ENCODE measurements around the gene ULBP2. TPM values are rescaled to one million over a fixed set of nuclear protein-coding genes. Genes with fewer than 3 reads are reported as not detected.
"Not testable (repeated sequence)": the region's sequence is repeated elsewhere in the genome, so short reads cannot be mapped to it uniquely, and the experiment has no call there.

The ULBP2 gene
- total RNA-seq, 1 experiment from 2014 or later = 0.13 TPM

- H3K9me3 Mint-ChIP-seq; ATAC-seq; H3K27ac Mint-ChIP-seq; DNase-seq (ENCODE audit: low spot score); H3K4me3 Mint-ChIP-seq; H3K36me3 Mint-ChIP-seq; H3K4me1 Mint-ChIP-seq; CTCF ChIA-PET; POLR2A ChIA-PET: not testable (repeated sequence)
- H3K27me3 Mint-ChIP-seq (ENCODE audit: low read depth) = peaks cover 93% of the 10 kb centered on the region
Measured at GRCh38 chr6:149945276-149945675, 3.5 kb downstream of the ULBP2 start.

DNA sequence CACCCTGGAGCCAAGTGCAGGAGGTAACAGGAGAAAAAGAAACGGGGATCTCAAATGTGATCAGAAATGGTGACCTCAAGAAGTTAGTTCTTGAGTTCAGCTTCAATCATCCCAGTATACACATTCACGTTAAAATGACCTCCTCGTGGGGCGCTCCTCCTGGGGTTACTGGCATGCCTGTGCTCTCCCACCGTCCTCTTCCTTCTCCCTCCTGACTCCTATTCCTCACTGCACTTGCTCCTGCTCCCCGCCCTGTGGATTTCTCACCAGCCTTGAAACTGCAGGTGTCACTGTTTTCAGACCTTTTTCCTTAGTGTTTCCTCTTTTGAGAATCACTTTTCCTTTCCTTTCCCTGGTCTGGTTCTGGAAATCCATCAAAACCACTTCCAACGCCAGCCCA, 4.8 kb downstream of the ULBP2 start:
- H3K9me3 Mint-ChIP-seq; ATAC-seq; H3K36me3 Mint-ChIP-seq; H3K27ac Mint-ChIP-seq; DNase-seq (ENCODE audit: low spot score); POLR2A ChIA-PET; CTCF ChIA-PET; H3K4me1 Mint-ChIP-seq; H3K4me3 Mint-ChIP-seq: not testable (repeated sequence)
- peaks cover 93% of the 10 kb centered on the region for H3K27me3 Mint-ChIP-seq (ENCODE audit: low read depth)

DNA sequence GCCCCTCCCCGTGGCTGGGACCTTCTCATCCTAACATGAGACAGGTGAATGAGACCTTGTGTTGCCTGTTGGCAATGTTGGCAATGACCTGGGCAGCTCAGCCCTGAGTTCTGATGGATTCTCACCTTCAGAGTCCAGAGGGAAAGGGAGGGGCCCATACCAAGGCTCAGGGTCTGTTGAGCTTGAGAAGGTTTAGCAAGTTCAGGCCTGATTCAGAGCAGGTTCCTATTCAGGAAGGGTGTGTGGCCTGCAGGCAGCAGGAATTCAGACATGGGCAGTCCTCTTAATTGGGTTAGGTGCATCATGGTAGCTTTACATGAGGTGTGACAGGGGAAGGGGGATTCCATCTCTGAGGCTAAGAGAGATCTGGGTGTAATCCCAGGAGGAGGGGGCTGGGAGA, 5.7 kb downstream of the ULBP2 start:
- not testable (repeated sequence) for ATAC-seq

DNA sequence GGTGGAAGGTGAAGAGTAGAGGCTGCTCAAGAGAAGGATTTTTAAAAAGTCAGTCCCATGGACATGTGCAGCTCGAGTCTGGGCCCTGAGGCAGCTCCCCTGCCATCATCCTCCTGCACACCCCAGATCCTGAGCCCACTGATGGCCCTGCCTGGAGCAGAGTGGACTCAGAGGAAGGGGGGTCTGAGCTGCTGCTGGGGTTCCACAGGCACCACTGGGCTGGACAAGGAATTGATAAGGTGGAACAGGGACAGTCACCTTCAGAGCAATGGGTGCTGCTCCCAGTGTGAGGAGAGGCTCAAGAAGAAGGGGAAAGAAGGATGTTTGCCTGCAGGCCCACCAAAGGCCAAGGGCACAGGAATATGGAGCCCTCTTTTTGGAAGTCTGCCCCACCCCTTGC, 6.2 kb downstream of the ULBP2 start:
- no peaks in the 10 kb centered on the region for H3K36me3 Mint-ChIP-seq
- ChIA-PET CTCF (interaction anchor here (0.6 kb wide), 1 partner anchor 14 kb away, joined by 3 read pairs; no protein-coding TSS in a partner anchor), POLR2A (no interaction called here)
- DNase-seq (ENCODE audit: low spot score) (no peak), ATAC-seq (no peak)
- peaks cover 93% of the 10 kb centered on the region for H3K27me3 Mint-ChIP-seq (ENCODE audit: low read depth)
- no peaks in the 10 kb centered on the region for H3K4me1 Mint-ChIP-seq
- no peak overlapping the region for H3K27ac Mint-ChIP-seq
- H3K9me3 Mint-ChIP-seq = no peaks in the 10 kb centered on the region
- no peak overlapping the region for H3K4me3 Mint-ChIP-seq
- TF ChIP-seq ZNF232 (CRISPR knock-in tag; IDR thresholded peaks at IDR 0.05) = no peak
- TF ChIP-seq TCF7 (CRISPR knock-in tag; IDR thresholded peaks at IDR 0.05; ENCODE audit: low read depth) = no peak
- no peak for TF ChIP-seq ZSCAN18 (CRISPR knock-in tag; IDR thresholded peaks at IDR 0.05)
- no peak for TF ChIP-seq ATF2 (CRISPR knock-in tag; IDR thresholded peaks at IDR 0.05; ENCODE audit: borderline replicate concordance, low read depth)
- TF ChIP-seq SP1 (CRISPR knock-in tag; conservative IDR thresholded peaks at IDR 0.05) = no peak
- TF ChIP-seq SOX15 (CRISPR knock-in tag; IDR thresholded peaks at IDR 0.05) = no peak
- no peak for TF ChIP-seq GTF2I (CRISPR knock-in tag; conservative IDR thresholded peaks at IDR 0.05)
- no peak for TF ChIP-seq ZNF671 (CRISPR knock-in tag; IDR thresholded peaks at IDR 0.05)
- no peak for TF ChIP-seq JUN (CRISPR knock-in tag; IDR thresholded peaks at IDR 0.05)
- TF ChIP-seq, protein P1, sequence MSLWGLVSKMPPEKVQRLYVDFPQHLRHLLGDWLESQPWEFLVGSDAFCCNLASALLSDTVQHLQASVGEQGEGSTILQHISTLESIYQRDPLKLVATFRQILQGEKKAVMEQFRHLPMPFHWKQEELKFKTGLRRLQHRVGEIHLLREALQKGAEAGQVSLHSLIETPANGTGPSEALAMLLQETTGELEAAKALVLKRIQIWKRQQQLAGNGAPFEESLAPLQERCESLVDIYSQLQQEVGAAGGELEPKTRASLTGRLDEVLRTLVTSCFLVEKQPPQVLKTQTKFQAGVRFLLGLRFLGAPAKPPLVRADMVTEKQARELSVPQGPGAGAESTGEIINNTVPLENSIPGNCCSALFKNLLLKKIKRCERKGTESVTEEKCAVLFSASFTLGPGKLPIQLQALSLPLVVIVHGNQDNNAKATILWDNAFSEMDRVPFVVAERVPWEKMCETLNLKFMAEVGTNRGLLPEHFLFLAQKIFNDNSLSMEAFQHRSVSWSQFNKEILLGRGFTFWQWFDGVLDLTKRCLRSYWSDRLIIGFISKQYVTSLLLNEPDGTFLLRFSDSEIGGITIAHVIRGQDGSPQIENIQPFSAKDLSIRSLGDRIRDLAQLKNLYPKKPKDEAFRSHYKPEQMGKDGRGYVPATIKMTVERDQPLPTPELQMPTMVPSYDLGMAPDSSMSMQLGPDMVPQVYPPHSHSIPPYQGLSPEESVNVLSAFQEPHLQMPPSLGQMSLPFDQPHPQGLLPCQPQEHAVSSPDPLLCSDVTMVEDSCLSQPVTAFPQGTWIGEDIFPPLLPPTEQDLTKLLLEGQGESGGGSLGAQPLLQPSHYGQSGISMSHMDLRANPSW (CRISPR knock-in tag; conservative IDR thresholded peaks at IDR 0.05; ENCODE audit: low read depth) = no peak
- TF ChIP-seq SMAD3 (CRISPR knock-in tag; IDR thresholded peaks at IDR 0.05; ENCODE audit: borderline replicate concordance) = no peak
- TF ChIP-seq SMAD4 (CRISPR knock-in tag; IDR thresholded peaks at IDR 0.05) = no peak

More for the DNA sequence above, 5.7 kb downstream of the ULBP2 start:
- H3K27ac Mint-ChIP-seq; H3K4me3 Mint-ChIP-seq; H3K9me3 Mint-ChIP-seq; H3K36me3 Mint-ChIP-seq; H3K4me1 Mint-ChIP-seq; POLR2A ChIA-PET; DNase-seq (ENCODE audit: low spot score): not testable (repeated sequence)
- peaks cover 93% of the 10 kb centered on the region for H3K27me3 Mint-ChIP-seq (ENCODE audit: low read depth)
- CTCF ChIA-PET = interaction anchor here (0.6 kb wide), 1 partner anchor 15 kb away, joined by 3 read pairs; no protein-coding TSS in a partner anchor

DNA sequence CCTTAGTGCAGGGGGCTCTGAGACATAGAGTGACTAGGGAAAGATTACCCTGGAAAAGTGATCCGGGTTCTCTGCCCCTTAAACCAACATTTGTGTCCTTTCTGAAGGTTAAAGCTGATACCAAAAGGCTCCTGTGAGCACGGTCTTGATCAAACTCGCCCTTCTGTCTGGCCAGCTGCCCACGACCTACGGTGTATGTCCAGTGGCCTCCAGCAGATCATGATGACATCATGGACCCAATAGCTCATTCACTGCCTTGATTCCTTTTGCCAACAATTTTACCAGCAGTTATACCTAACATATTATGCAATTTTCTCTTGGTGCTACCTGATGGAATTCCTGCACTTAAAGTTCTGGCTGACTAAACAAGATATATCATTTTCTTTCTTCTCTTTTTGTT, 6.8 kb downstream of the ULBP2 start:
- no peak overlapping the region for H3K27ac Mint-ChIP-seq
- POLR2A ChIA-PET = no interaction called here
- no peak for TF ChIP-seq RORB (CRISPR knock-in tag; IDR thresholded peaks at IDR 0.05)
- TF ChIP-seq, protein P2, sequence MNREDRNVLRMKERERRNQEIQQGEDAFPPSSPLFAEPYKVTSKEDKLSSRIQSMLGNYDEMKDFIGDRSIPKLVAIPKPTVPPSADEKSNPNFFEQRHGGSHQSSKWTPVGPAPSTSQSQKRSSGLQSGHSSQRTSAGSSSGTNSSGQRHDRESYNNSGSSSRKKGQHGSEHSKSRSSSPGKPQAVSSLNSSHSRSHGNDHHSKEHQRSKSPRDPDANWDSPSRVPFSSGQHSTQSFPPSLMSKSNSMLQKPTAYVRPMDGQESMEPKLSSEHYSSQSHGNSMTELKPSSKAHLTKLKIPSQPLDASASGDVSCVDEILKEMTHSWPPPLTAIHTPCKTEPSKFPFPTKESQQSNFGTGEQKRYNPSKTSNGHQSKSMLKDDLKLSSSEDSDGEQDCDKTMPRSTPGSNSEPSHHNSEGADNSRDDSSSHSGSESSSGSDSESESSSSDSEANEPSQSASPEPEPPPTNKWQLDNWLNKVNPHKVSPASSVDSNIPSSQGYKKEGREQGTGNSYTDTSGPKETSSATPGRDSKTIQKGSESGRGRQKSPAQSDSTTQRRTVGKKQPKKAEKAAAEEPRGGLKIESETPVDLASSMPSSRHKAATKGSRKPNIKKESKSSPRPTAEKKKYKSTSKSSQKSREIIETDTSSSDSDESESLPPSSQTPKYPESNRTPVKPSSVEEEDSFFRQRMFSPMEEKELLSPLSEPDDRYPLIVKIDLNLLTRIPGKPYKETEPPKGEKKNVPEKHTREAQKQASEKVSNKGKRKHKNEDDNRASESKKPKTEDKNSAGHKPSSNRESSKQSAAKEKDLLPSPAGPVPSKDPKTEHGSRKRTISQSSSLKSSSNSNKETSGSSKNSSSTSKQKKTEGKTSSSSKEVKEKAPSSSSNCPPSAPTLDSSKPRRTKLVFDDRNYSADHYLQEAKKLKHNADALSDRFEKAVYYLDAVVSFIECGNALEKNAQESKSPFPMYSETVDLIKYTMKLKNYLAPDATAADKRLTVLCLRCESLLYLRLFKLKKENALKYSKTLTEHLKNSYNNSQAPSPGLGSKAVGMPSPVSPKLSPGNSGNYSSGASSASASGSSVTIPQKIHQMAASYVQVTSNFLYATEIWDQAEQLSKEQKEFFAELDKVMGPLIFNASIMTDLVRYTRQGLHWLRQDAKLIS (CRISPR knock-in tag; IDR thresholded peaks at IDR 0.05; ENCODE audit: borderline replicate concordance) = no peak
- TF ChIP-seq CREB1 (CRISPR knock-in tag; IDR thresholded peaks at IDR 0.05) = no peak
- TF ChIP-seq, protein P3, sequence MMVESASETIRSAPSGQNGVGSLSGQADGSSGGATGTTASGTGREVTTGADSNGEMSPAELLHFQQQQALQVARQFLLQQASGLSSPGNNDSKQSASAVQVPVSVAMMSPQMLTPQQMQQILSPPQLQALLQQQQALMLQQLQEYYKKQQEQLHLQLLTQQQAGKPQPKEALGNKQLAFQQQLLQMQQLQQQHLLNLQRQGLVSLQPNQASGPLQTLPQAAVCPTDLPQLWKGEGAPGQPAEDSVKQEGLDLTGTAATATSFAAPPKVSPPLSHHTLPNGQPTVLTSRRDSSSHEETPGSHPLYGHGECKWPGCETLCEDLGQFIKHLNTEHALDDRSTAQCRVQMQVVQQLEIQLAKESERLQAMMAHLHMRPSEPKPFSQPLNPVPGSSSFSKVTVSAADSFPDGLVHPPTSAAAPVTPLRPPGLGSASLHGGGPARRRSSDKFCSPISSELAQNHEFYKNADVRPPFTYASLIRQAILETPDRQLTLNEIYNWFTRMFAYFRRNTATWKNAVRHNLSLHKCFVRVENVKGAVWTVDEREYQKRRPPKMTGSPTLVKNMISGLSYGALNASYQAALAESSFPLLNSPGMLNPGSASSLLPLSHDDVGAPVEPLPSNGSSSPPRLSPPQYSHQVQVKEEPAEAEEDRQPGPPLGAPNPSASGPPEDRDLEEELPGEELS (CRISPR knock-in tag; IDR thresholded peaks at IDR 0.05) = no peak

More for the DNA sequence above, 6.8 kb downstream of the ULBP2 start:
- peaks cover 93% of the 10 kb centered on the region for H3K27me3 Mint-ChIP-seq (ENCODE audit: low read depth)
- no peak overlapping the region for H3K4me3 Mint-ChIP-seq
- no peaks in the 10 kb centered on the region for H3K9me3 Mint-ChIP-seq
- ATAC-seq (no peak), DNase-seq (ENCODE audit: low spot score) (no peak)
- CTCF ChIA-PET = no interaction called here
- H3K4me1 Mint-ChIP-seq = 0 out of 2 replicates have a peak, but pooled peaks cover under 1% of the 10 kb centered on the region
- H3K36me3 Mint-ChIP-seq = no peaks in the 10 kb centered on the region

All from WTC11 (cell line).